ENCODE data around the gene FRRS1.

Gene FRRS1

DNA sequence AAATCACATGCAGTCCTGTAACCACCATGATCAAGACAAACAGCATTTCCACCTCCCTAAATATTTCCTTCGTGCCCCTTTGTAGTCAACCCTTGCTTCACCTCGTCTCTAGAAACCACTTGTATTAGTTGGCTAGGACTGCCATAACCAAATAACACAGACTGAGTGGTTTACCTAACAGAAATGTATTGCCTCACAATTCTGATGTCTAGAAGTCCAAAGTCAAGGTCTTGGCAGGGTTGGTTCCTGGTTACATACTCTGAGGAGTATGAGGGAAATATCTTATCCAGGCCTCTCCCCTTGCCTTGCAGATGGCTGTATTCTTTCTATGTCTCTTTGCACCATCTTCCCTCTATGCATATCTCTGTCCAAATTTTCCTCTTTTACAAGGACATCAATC is 23.3 kb upstream of the FRRS1 start:
- Histone ChIP-seq H3K4me3 (ENCODE audit: low read length) (no peak overlapping the region), H3K9me2 (replicated peaks; ENCODE audit: insufficient read depth, low read length) (no peaks in the 10 kb centered on the region), H3K27ac (ENCODE audit: low read length) (no peak overlapping the region), H4K20me1 (ENCODE audit: insufficient read depth, low read length) (no peaks in the 10 kb centered on the region), H3F3A (ENCODE audit: insufficient read depth, low read length) (peaks cover 13% of the 10 kb centered on the region), H2AFZ (ENCODE audit: low read length) (no peak overlapping the region), H3K36me3 (replicated peaks; ENCODE audit: insufficient read depth, low read length) (no peaks in the 10 kb centered on the region), H3K9me3 (replicated peaks; ENCODE audit: insufficient read depth, low read length) (no peaks in the 10 kb centered on the region), H3K27me3 (replicated peaks; ENCODE audit: insufficient read depth, low read length) (no peaks in the 10 kb centered on the region), H3K4me2 (ENCODE audit: low read depth, low read length) (no peak overlapping the region), H3K9ac (ENCODE audit: low read length) (no peak overlapping the region), H3K4me1 (ENCODE audit: low read length) (peaks cover 7% of the 10 kb centered on the region), H3K79me2 (ENCODE audit: low read length) (no peaks in the 10 kb centered on the region)
- no peak for DNase-seq
- TF ChIP-seq, protein P1, sequence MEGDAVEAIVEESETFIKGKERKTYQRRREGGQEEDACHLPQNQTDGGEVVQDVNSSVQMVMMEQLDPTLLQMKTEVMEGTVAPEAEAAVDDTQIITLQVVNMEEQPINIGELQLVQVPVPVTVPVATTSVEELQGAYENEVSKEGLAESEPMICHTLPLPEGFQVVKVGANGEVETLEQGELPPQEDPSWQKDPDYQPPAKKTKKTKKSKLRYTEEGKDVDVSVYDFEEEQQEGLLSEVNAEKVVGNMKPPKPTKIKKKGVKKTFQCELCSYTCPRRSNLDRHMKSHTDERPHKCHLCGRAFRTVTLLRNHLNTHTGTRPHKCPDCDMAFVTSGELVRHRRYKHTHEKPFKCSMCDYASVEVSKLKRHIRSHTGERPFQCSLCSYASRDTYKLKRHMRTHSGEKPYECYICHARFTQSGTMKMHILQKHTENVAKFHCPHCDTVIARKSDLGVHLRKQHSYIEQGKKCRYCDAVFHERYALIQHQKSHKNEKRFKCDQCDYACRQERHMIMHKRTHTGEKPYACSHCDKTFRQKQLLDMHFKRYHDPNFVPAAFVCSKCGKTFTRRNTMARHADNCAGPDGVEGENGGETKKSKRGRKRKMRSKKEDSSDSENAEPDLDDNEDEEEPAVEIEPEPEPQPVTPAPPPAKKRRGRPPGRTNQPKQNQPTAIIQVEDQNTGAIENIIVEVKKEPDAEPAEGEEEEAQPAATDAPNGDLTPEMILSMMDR (IDR thresholded peaks at IDR 0.05; ENCODE audit: low read length) = no peak
- TF ChIP-seq EZH2phosphoT487 (IDR thresholded peaks at IDR 0.05; ENCODE audit: low read length) (no peak), EZH2 (optimal IDR thresholded peaks at IDR 0.05; ENCODE audit: low read depth, low read length) (no peak)

DNA sequence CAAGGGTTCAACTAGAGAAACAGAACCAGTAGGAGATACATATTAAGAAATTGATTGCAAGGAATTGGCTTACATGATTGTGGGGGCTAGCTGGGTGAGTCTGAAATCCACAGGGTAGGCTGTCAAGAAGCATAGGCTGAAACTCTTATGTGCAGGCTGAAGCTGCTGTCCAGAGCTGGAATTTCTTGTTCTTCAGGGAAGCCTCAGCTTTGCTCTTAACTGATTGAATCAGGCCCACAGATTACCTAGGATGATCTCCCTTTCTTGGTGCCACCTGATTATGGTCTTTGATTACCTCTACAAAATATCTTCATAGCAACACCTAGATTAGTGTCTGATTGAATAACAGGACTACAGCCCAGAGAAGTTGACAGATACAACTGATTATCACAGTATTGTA is 22.5 kb upstream of the FRRS1 start:
- Histone ChIP-seq H4K20me1 (ENCODE audit: insufficient read depth, low read length) (no peaks in the 10 kb centered on the region), H3K4me3 (ENCODE audit: low read length) (no peak overlapping the region), H3K4me2 (ENCODE audit: low read depth, low read length) (no peak overlapping the region), H3K27me3 (replicated peaks; ENCODE audit: insufficient read depth, low read length) (no peaks in the 10 kb centered on the region), H3K9me2 (replicated peaks; ENCODE audit: insufficient read depth, low read length) (no peaks in the 10 kb centered on the region), H3F3A (ENCODE audit: insufficient read depth, low read length) (peaks cover 21% of the 10 kb centered on the region), H3K27ac (ENCODE audit: low read length) (no peak overlapping the region), H3K9ac (ENCODE audit: low read length) (no peak overlapping the region), H3K4me1 (ENCODE audit: low read length) (peaks cover 7% of the 10 kb centered on the region), H3K9me3 (replicated peaks; ENCODE audit: insufficient read depth, low read length) (no peaks in the 10 kb centered on the region), H2AFZ (ENCODE audit: low read length) (no peak overlapping the region), H3K36me3 (replicated peaks; ENCODE audit: insufficient read depth, low read length) (no peaks in the 10 kb centered on the region), H3K79me2 (ENCODE audit: low read length) (no peaks in the 10 kb centered on the region)
- DNase-seq = no peak
- TF ChIP-seq, protein P1 (IDR thresholded peaks at IDR 0.05; ENCODE audit: low read length) = no peak

DNA sequence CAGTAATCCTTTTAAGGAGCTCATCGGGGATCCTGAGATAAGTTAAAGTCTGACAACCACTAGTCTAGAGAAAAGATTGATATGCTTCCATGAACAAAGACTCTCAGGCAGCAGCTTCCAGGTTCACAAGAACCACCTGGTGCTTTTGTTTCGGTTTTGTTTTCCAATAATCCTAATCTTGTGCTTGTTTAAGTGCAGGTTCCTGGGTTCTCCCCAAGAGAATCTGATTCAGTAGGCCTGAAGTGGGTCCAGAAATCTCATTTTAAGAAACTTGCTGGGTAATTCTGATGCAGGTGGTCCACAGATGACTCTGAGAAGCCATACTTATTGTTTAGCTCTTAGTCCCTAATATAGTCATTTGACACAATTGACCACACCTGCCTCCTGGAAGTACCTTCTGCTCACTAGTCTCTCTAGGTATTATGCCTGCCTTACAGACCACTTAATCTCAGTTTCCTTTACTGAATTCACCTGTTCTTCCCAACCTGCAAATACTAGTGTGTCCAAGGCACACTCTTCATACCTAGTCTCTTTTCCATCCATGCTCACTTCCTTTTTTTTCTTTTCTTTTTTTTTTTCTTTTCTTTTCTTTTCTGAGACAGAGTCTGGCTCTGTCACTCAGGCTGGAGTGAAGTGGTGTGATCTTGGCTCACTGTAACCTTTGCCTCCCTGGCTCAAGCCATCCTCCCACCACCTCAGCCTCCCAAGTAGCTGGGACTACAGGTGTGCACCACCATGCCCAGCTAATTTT is 20.5 kb upstream of the FRRS1 start:
- peak overlapping the region; percentile 8; the same call in 1 of the 2 replicates for H3K27ac ChIP-seq (ENCODE audit: low read length)
- H2AFZ ChIP-seq (ENCODE audit: low read length) = no peak overlapping the region

More for the DNA sequence above, 20.5 kb upstream of the FRRS1 start:
- peak; percentile 48 for DNase-seq
- Histone ChIP-seq H3K4me2 (ENCODE audit: low read depth, low read length) (peak overlapping the region; percentile 41; the same call in 1 of the 2 replicates), H3F3A (ENCODE audit: insufficient read depth, low read length) (peaks cover 21% of the 10 kb centered on the region), H3K36me3 (replicated peaks; ENCODE audit: insufficient read depth, low read length) (no peaks in the 10 kb centered on the region), H3K4me1 (ENCODE audit: low read length) (peaks cover 7% of the 10 kb centered on the region), H3K79me2 (ENCODE audit: low read length) (no peaks in the 10 kb centered on the region), H3K4me3 (ENCODE audit: low read length) (no peak overlapping the region; the same call in 1 of the 2 replicates), H3K27me3 (replicated peaks; ENCODE audit: insufficient read depth, low read length) (no peaks in the 10 kb centered on the region), H3K9ac (ENCODE audit: low read length) (no peak overlapping the region), H3K9me2 (replicated peaks; ENCODE audit: insufficient read depth, low read length) (no peaks in the 10 kb centered on the region), H4K20me1 (ENCODE audit: insufficient read depth, low read length) (no peaks in the 10 kb centered on the region), H3K9me3 (replicated peaks; ENCODE audit: insufficient read depth, low read length) (no peaks in the 10 kb centered on the region)
- TF ChIP-seq EZH2 (optimal IDR thresholded peaks at IDR 0.05; ENCODE audit: low read depth, low read length) (no peak), EZH2phosphoT487 (IDR thresholded peaks at IDR 0.05; ENCODE audit: low read length) (no peak)
- TF ChIP-seq, protein P1 (IDR thresholded peaks at IDR 0.05; ENCODE audit: low read length) = no peak

Data from MM.1S (cell line).